HCT116 (cell line): ENCODE measurements around the gene CNKSR3.

Source experiments
- TF ChIP-seq, protein P1 (sequence below): IDR thresholded peaks from 2 replicates; pipeline ENCODE4 v1.6.1; 2012
- TF ChIP-seq, protein P2 (sequence below), 3 experiments: fragments of 200-600 bp in 1 of 3; sonication (generic) in 1 of 3; IDR thresholded peaks in 2 of 3; conservative IDR thresholded peaks in 1 of 3; 2 replicates each; pipeline ENCODE4 v1.5.1; 2012 to 2017; ENCODE audit warnings: low read depth in 2 of 3, low read length in 2 of 3, antibody characterized with exemption in 1 of 3, borderline replicate concordance in 1 of 3, control low read depth in 1 of 3, mild to moderate bottlenecking in 1 of 3, mixed read lengths in 1 of 3, mixed run types in 1 of 3, moderate library complexity in 1 of 3; ENCODE audit not compliant: insufficient read depth in 1 of 3

DNA sequence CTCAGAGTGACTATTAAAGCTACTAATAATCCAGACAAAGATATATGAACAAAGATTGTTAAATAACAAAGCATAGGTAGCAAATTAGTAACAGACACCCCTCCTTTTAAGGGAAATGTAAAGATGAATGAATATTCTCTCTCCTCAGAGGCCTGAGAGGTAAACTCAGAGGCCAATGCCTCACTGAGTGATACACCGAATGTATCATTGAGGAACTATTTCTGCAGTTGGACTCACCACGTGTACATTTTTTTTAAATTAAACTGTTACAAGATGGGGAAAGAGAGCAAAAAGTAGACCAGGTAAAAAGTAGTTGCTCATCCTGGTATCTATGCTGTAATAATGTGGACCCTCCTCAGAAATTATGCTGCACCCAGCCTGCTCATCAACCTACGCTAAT lies 81.6 kb downstream of the CNKSR3 start:
- TF ChIP-seq, protein P1, sequence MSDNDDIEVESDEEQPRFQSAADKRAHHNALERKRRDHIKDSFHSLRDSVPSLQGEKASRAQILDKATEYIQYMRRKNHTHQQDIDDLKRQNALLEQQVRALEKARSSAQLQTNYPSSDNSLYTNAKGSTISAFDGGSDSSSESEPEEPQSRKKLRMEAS = no peak
- TF ChIP-seq, protein P2, sequence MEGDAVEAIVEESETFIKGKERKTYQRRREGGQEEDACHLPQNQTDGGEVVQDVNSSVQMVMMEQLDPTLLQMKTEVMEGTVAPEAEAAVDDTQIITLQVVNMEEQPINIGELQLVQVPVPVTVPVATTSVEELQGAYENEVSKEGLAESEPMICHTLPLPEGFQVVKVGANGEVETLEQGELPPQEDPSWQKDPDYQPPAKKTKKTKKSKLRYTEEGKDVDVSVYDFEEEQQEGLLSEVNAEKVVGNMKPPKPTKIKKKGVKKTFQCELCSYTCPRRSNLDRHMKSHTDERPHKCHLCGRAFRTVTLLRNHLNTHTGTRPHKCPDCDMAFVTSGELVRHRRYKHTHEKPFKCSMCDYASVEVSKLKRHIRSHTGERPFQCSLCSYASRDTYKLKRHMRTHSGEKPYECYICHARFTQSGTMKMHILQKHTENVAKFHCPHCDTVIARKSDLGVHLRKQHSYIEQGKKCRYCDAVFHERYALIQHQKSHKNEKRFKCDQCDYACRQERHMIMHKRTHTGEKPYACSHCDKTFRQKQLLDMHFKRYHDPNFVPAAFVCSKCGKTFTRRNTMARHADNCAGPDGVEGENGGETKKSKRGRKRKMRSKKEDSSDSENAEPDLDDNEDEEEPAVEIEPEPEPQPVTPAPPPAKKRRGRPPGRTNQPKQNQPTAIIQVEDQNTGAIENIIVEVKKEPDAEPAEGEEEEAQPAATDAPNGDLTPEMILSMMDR (IDR thresholded peaks at IDR 0.05 in 2 of 3, conservative IDR thresholded peaks at IDR 0.05 in 1 of 3; ENCODE audit: borderline replicate concordance in 1 of 3, insufficient read depth in 1 of 3, low read depth in 2 of 3, low read length in 2 of 3) = no peak
